ENCODE measurements around the gene ROR1.
"Not testable (repeated sequence)": the region's sequence is repeated elsewhere in the genome, so short reads cannot be mapped to it uniquely, and the experiment has no call there.

ROR1 gene

DNA sequence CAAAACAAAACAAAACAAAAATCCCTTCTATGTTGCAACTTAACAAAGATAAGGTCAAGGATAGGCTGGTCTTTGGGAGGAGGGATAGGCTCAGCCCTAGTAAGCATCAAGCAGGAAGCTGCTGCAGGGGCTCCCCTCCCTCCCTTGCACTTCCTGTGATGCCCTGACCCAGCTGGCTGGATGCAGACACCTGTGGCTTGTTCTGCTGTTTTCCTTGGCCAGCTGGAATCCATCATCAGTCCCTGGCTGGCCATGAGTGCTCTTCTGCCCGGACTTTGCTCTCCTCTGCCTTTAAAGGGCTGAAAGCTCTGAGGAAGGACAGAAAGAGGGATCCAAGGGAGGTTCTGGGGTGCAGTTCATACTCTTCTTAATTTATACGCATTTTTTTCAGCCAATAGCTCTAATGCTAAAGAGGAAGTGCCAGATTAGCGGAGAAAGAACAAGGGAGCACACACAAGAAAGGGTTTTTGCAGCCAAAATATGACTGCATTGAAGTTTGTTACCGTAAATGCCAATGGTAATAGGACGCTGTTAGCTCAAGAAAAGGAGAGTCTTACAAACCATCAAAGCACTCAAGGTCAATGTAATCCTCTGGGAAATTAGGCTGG lies 409.7 kb downstream of the ROR1 start:
- no peak for DNase-seq (ENCODE audit: low read depth in 2 of 2)

DNA sequence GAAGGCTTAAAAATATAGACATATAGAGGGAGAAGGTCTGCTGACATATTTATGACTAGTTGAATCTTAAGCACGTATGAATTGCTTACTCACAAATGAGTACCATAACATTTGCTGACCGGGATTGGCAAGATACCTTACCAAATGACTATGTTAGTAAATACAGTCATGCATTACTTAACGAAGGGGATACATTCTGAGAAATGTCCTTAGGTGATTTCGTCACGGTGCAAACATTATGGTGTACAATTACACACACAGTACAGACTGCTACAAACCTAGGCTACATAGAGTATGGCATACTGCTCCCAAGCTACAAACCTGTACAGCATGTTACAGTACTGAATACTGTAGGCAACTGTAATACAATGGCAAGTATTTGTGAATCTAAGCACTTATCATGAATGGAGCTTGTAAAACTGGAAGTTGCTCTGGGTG lies 410.2 kb downstream of the ROR1 start:
- DNase-seq (ENCODE audit: low read depth in 2 of 2) = no peak

DNA sequence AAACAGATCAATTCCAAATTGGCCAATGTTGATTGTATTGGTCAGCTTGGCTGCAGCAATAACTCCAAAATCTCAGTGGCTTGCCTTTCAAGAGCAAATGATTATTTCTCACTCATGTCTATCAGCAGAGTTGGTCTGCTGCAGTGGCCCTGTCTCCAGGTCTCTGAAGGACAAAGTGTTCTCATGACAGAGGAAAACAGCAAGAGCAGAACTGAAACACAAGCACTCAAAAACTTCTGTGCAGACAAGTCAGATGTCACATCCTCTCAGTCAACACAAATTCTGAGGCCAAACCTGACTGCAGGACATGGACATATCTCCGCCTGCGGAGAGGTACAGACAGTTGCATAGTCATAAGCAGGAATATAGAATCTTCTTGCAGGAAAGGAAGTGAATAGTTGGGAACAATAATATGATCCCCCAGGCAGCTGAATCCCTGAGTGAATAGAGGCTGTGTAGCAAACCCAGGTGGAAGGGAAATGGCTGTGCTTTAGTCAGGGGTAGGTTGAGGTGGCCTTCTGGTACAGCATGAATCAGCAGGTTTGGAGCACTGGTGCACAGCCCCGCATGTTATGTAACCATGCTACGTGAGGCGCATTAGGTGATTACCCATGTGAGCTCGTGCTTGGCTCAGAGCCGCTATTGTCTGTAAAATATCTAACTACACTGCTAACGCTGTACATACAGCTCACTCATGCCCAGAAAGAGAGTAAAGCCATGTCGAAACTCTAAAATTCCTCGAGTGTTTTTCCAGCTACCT lies 412.5 kb downstream of the ROR1 start:
- DNase-seq (ENCODE audit: low read depth in 2 of 2) = no peak

DNA sequence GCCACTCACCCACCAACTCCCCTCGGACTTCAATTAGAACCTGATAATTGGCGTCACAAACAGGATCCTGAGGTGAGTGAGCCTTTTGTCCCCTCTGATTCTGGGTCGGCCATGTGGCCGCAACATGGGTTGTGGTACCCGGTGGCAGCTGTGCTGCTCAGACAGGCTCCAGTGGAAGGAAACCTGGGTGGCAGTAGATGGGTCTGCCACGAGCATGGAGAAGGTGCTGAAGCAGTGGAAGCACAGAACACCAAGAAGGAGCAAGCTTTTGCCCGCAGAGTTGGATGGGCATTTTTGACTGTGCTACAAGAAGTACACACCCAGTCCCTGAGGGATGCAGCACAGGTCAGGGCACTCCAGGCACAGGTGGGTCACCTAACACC lies 413.1 kb downstream of the ROR1 start:
- no peak for DNase-seq (ENCODE audit: low read depth in 2 of 2)

DNA sequence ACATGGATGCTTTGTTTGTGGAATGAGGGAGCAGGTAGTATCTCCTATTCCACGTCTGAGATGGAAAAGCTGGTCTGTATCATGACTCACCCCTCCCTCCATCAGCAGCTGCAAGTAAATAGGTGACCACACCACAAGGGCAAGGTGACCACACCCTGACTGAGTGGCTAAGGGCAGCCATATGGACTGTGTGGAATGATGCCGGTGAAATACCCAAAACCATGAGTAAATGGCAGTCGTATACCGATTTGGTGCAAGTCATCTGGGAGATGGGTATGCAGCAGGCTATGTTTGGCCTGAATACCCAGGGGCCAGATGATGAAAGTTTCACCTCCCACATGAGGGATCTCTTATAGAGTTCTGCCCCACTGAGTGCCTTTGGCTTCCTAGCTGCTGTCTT lies 413.8 kb downstream of the ROR1 start:
- DNase-seq (ENCODE audit: low read depth in 2 of 2) = no peak

DNA sequence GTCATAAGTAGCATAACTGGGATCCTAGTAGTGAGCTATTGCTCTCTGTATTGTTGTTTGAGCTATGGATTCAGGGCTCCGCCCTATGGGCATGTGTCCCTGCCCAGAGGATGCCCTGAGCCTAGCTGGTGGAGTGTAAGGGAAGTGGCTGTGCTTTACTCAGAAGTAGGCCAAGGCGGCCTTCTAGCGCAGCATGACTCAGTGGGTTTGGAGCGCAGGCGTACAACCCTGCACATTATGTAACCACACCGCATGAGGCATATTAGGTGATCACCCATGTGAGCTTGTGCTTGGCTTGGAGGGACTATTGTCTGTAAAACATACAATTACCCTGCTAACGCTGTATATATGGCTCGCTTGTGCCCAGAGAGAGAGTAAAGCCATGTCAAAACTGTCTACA lies 418.5 kb downstream of the ROR1 start:
- no peak for DNase-seq (ENCODE audit: low read depth in 2 of 2)

DNA sequence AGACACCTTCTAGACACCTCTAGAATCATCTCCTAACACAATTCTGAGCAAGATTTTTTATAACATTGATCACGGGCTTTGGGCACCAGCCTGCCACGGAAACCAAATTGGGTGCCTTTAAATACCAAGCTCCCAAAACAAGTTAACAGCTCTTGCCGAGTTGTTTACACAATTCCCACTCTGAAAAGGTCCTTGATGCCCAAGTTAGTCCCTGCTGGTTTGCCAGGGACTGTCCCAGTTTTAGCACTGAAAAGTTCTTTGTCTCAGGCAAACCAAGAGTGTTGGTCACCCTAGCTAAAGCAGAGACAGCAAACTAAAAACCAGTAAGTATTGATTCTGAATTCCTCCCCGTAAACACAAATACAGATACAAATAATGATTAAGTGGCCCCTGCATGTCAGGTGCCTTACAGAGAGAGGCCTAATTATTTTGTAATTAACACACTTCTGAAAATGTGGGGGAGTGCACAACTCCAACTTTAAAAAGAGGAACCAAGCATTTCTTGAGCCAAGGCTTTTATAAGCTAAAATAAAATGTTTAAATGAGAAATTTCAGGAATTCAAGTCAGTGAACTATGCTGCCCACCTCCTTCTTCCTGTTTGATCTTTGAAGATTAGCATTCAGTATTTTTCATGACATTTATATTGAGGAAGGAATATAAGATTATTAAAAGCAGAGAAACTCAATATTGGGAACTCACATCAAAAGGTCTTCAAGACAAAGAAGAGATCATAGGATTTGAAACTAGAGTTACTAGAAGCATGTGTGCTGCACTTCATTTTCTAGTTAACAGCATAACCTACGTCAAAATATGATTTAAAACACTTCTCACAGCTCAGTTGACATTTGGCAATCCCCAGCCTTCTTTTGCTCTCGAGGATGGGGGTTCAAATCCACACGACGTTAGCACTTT lies 420.6 kb downstream of the ROR1 start:
- DNase-seq (ENCODE audit: low read depth in 2 of 2) = no peak

DNA sequence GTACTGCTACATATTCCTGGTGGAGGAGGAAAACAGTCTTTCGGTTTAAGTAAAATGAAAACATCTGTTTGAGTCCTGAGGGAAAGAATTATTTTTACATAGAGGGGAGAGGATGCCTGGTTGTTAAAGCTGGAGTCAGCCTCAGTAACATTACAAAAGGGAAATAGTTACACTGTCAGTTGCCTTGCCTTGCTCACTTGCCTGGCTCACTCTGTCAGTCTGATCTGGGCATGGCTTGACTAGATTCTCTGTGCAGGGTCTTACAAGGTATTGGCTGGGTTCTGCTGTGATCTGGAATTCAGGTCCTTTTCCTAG lies 421.2 kb downstream of the ROR1 start:
- DNase-seq (ENCODE audit: low read depth in 2 of 2) = no peak

DNA sequence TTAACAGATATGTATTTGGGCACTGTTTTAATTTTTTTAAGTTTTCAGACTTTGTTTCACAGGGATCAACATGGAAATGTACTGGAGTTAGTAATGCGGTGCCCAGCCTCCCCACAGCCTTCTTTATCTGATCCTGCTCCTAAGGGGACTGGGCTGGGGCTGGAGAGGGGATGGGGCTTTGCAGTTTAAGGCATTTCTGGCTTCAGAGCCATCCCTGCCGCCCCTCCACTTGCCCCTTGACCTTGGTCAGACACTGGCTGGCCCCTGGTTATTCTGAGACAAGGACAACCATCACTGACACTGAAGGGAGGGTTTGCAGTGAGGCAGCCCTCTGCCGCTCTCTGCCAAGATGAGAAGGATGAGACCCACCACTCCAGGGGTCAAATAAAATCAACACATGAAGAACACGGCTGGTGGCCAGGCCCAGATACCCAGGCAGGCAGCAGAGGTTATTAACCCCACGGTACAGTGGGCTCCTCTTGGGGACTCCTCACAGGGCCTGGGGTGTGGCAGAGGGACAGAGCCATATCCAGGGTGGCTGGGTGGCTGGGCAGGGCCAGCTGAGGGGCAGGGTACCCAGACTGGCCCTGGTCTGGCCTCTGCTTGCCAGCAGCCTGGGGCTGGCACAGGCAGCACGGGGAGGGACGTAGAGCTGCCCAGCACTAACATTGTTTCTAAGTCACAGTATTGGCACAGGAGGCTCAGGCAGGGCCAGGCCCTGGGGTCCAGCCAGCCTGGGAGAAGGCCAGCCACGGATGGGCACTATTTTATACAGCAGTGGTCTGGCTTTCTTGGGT lies 422.5 kb downstream of the ROR1 start:
- no peak for DNase-seq (ENCODE audit: low read depth in 2 of 2)

DNA sequence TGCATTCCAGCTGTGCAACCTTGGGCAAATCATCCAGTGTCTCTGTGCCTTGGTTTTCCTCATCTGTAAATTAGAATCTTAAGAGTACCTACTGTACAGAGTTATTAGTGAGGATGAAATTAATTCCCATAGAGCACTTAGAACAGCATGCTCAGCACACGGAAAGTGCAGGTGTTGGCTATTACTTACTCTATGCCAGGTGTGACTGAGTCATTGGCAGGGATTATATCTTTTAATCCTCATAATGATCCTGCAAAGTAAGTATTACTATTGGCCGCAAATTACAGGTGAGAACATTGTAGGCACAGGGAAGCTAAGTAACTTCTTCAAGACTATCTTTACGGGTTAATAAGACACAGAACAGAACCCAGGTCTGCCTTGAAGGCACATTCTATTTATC lies 423.3 kb downstream of the ROR1 start:
- no peak for DNase-seq (ENCODE audit: low read depth in 2 of 2)

DNA sequence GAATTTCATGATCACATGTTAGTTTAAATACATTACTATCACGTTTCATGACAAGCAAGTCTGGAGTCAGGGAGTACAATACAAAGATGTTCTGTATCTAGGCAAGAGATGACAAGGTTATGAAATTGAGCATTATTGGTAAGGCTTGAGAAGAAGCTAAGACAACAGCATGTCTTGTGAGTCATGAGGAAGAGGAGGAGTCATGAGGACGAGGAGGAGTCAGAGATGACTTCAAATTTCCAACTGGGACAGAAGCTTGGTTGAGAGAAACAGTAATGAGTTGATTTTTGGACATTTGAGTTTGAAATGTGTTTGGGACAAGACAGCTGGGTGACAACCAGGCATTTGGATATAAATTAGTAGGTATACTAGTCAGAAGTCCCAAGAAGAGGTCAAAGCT lies 425.3 kb downstream of the ROR1 start:
- no peak for DNase-seq (ENCODE audit: low read depth in 2 of 2)

DNA sequence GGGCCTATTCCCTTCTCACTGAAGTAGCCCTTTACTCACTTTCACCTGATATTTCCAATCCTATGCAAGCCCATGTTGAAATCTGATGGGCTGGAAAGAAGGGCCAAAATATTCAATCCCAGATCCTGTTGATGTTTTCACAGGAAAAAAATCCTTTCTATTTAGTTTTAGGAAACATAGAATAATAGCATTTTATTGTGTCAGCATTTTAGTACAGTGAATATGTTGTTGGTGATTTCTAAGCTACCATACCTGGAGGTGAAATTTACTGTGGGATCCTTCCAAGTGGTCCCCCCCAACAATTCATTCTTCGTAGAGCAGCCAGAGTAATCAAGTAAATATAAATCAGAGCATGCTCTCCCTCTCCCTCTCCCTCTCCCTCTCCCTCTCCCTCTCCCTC lies 426.2 kb downstream of the ROR1 start:
- no peak for DNase-seq (ENCODE audit: low read depth in 2 of 2)

DNA sequence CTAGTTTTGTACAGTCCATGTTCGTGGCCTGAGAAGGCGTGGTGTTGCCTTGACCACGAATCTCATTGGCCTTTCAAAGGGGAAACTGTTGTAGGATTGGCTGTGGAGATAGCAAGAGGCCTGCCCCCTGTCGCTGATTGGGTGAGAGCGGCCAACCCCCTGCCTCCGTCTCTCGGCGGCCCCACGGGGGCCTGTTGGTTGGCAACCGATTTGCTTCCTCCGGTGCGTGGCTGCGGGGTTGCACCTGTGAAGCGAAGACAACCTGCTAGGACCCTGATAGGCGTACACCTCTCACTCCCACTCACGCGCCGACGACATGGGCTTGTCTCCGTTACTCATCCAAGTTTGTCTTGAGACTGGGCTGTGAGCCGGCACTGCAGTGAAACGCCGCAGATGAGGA lies 429.6 kb downstream of the ROR1 start, which contains the start of gene UBE2U:
TSS of gene UBE2U (plus strand) at position 204 of the 400 bp plus-strand sequence. CDS start 428 bp downstream, outside the sequence.
- DNase-seq (ENCODE audit: low read depth in 2 of 2) = no peak

DNA sequence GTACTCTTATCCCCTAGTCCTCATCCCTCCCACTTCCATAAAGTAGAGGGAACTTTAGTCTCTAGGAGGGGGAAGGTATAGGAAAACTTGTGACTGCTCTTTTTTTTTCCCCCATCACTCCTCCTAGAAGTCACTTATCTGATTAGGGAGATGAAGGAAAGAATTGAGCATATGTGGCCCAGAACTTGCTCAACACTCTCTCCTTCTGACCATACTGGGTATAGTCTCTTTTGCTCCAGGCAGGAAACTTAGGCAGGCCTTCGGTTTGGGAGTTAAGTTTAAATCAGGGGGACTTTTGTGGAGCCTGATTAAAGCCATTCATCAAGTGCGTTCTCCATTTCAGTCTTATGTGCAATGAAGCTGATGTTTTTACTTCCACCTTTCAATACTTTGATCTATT lies 435.4 kb downstream of the ROR1 start:
- DNase-seq (ENCODE audit: low read depth in 2 of 2) = no peak

DNA sequence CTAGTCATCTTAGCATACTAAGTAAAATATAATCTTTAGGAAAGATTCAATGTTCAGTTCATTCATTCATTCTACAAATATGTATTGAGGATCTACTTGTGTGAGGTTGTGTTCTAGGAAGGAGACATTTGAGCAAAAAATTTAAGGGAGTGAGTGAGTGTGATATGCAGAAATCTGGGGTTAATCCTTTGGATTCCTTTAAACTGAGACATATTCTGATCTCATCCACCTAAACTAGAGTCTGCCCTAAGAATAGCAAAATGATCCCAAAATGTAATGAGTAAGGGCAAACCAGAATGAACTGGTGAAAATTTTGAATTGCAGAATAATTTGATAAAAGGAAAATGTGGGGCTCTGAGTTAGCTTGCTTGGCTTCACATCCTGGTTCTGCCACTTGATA lies 438.2 kb downstream of the ROR1 start:
- DNase-seq (ENCODE audit: low read depth in 2 of 2) = no peak

DNA sequence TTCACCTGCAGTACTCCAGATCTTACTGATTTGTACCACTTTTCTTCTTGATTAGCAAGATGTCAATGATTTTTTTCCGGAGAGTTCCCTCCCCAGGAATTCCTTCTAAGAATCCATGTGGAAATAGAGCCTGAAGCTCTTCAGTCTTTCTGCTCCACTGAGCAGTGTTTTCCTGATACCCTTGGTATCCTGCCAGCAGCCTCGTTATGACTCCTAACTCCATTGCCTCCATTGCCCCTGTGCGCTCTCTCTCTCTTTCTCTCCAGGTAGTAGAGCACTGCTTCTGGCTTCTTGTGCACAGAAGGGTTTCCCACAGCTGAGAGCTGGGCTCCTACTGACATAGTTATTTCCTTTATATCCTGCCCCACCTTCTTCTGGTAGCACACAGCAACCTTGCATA lies 441.8 kb downstream of the ROR1 start:
- no peak for DNase-seq (ENCODE audit: low read depth in 2 of 2)

DNA sequence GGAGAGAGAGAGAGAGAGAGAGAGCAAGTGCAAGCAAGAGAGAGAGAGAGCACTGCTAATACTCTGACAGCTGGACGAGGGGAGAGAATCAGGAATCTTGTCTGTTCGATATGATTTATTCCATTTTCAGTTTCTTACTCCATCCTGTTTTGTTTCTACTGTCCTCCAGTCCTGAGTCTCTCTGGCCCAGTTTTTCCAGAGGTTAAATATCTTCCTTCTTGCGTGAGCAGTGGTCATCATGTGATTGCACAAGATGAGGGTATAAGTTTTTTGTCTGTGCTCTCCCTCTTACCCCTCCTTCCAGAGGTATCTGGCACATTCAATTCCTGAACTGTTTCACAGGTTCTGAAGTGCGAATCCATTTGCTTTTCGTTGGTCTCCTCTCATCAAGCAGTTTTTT lies 446.4 kb downstream of the ROR1 start:
- DNase-seq (ENCODE audit: low read depth in 2 of 2) = no peak

DNA sequence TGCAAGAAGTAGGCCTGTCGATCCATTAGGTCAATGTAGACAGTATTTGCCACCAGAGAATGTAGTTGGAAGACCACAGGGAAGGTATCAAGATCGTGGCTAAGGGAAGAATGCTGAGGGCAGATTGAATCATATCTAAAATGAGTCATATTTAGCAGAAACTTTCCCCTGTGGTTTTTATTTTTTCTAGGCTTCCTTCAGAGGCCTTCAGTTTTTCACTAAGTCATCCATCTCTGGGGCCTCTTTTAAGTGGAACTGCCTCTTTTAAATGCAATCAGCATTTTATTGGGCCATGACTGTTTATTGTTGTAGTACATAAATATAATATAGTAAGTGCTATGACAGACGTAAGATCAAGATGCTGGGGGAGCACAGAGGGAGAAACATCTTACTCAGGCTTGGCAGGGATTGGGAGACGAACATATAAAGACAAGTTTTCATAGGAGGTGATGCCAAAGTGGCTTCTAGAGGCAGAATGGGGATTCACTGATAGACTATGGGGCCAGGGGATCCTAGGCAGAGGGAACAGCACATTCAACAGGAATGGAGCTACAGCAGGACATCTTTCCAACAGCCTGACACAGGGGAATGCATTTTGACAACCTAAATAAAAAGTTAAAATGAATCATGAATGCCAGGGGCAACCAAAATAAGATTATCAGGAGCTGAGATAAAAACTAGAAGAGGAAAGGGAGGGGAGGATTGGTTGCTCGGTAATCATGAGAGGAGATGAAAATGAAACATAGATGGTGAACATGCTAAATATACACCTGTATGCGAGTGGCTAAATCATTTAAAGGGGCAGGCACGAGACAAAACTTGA lies 449.7 kb downstream of the ROR1 start:
- no peak for DNase-seq (ENCODE audit: low read depth in 2 of 2)

DNA sequence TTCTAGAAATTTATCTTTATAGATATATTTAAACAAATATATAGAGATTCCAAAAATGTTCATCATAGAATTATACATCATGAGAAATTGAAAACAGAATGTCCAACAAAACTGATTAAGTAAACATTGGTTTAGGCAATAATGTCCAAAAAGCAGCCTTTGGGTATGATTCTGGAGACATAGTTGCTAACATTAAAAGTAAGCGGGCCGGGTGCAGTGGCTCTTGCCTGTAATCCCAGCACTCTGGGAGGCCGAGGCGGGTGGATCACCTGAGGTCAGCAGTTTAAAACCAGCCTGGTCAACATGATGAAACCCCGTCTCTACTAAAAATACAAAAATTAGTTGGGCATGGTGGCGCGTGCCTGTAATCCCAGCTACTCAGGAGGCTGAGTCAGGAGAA lies 450.4 kb downstream of the ROR1 start:
- DNase-seq (ENCODE audit: low read depth in 2 of 2) = not testable (repeated sequence)

DNA sequence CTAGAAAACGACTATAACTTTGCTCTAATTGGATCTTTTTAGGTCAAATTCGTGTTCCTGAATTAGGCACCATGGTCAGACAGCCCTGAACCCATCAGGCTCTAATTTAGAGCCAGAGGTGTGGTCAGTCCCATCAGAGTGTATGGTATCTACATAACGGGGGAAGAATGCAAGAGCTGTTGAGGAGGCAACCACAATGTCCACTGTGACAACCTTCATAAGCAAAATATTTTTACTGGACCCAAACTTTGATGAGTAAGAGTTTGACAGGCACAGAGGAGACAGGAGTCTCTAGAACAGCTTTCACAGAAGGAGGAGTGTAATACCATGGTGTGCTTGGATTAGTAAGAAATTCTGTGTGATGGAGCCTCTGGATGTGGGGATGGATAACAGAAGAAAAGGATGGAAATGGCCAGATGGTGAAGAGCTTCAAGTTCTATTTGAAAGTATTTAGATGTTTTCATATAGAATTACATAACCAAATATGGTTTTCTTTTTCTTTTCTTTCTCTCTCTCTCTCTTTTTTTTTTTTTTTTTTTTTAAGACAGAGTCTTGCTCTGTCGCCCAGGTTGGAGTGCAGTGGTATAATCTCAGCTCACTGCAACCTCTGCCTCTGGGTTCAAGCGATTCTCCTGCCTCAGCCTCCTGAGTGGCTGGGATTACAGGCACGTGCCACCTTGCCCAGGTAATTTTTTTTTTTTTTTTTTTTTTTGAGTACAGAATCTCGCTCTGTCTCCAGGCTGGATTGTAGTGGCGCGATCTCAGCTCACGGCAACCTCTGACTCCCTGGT lies 454.5 kb downstream of the ROR1 start:
- DNase-seq (ENCODE audit: low read depth in 2 of 2) = no peak
